ENCODE data around the gene SCNM1.
"Not testable (repeated sequence)": the region's sequence is repeated elsewhere in the genome, so short reads cannot be mapped to it uniquely, and the experiment has no call there.

Gene SCNM1

GRCh38 chr1:151146412-151147131 lies 19.4 kb upstream of the SCNM1 start, which contains the start of gene SEMA6C:
Gene SEMA6C, minus strand, starts transcription at chr1:151146631. Its CDS starts 4,010 bp downstream, at chr1:151142621.
- DNase-seq (ENCODE audit: low read depth in 2 of 2, low spot score in 1 of 2), result peak; percentile 66 to 77

- DNase-seq (ENCODE audit: low read depth in 2 of 2, low spot score in 1 of 2), result no peak
These were observed 18.8 kb upstream of the SCNM1 start for GRCh38 chr1:151147132-151147503.

DNA sequence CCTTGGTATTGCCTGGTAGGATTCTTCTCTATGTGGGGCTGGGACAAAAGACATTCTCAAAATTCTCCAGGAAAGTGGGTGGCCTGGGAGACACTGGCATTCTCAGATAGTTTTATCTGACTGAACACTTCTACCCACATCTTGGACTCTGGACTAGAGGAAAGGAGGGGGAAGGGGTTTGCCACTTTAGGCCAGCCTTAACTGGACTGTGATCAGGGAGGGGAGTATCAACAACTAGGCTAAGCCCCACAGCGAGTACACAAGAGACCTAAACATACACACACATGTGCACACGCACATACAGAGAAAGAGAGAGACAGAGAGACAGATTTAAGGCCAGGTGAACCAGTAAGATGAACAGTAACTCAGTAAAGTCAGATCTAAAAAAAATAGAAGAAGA lies 18.3 kb upstream of the SCNM1 start:
- no peak for DNase-seq (ENCODE audit: low read depth in 2 of 2, low spot score in 1 of 2)

- peak; percentile 56 to 60 for DNase-seq (ENCODE audit: low read depth in 2 of 2, low spot score in 1 of 2)
These were observed 9.5 kb upstream of the SCNM1 start, which contains the start of gene TNFAIP8L2 for GRCh38 chr1:151156515-151156819. Gene TNFAIP8L2, plus strand, starts transcription at chr1:151156649. Its CDS starts 2,049 bp downstream, at chr1:151158698.

- DNase-seq (ENCODE audit: low read depth in 2 of 2, low spot score in 1 of 2), result peak in 1 of 2 donors; percentile 34
These were observed 8.8 kb upstream of the SCNM1 start for GRCh38 chr1:151157067-151157531.

GRCh38 chr1:151158326-151158725 lies 7.6 kb upstream of the SCNM1 start:
- DNase-seq (ENCODE audit: low read depth in 2 of 2, low spot score in 1 of 2), result no peak

- no peak for DNase-seq (ENCODE audit: low read depth in 2 of 2, low spot score in 1 of 2)
These were observed 7.1 kb upstream of the SCNM1 start for GRCh38 chr1:151158751-151159251.

DNA sequence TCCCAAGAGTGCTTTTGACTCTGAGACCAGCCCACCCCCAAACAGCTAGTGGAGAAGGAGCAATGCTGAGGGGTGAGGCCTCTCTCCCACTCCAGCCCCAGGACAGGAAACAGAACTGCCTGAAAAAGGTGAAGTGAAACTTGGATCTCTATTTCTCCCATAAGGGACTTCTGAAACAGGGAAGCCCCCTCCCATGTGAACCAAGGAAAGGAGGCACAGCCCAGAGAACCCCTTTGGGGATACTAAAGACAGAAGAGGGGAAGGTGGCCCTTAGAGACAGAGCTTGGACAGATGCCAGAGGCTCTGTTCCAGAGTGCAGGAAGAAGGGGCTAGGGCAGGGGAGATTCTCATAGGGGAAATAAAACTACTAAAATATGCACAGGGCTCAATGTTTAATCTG lies 6.6 kb upstream of the SCNM1 start:
- no peak for DNase-seq (ENCODE audit: low read depth in 2 of 2, low spot score in 1 of 2)

GRCh38 chr1:151164732-151165280 lies 1.1 kb upstream of the SCNM1 start:
- DNase-seq (ENCODE audit: low read depth in 2 of 2, low spot score in 1 of 2), result no peak

DNA sequence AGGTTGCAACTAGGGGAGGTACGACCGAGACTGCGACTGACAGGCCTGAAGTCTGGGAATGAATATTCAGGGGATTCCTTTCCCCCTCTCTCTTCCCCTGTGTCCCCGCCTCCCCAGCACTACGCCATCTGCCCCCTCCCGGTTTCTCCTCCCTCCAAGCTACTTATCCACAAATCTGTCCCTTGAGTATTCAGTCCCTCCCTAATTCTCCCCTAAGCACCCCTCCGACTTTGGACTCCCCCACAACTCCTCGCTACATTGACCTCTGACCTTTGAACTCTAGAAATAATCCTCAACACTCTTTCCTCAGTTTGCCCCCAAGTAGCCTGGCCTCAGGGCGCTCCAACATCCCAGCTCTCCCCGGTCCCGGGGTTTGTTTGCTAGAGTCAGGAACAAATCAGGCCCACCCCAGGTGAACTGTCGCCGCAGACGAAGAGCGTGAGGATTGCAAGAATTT lies 635 bp upstream of the SCNM1 start:
- no peak for DNase-seq (ENCODE audit: low read depth in 2 of 2, low spot score in 1 of 2)

- DNase-seq (ENCODE audit: low read depth in 2 of 2, low spot score in 1 of 2), result no peak
These were observed 587 bp downstream of the SCNM1 start for GRCh38 chr1:151166505-151166956.

- no peak for DNase-seq (ENCODE audit: low read depth in 2 of 2, low spot score in 1 of 2)
These were observed 1.2 kb downstream of the SCNM1 start for GRCh38 chr1:151167116-151167515.

DNA sequence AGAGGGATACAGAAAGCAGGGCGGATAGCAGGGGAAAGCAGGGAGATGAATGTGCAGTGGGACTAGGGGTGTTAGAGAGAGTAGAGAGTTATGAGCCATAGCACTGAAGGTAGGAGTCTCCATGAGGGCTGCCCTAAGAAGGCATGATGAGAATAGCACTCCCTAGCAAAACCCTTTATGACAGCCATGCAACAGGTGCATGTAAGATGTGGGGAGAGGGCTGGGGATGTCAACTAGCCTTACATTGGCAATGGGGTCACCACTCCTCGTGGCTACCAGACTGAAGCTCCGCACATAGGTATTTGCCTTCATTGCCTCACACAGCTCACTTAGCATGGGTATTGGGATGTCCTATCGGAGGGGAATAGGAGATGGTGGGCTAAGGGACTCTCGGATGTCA lies 5.2 kb downstream of the SCNM1 start:
- no peak for DNase-seq (ENCODE audit: low read depth in 2 of 2, low spot score in 1 of 2)

DNA sequence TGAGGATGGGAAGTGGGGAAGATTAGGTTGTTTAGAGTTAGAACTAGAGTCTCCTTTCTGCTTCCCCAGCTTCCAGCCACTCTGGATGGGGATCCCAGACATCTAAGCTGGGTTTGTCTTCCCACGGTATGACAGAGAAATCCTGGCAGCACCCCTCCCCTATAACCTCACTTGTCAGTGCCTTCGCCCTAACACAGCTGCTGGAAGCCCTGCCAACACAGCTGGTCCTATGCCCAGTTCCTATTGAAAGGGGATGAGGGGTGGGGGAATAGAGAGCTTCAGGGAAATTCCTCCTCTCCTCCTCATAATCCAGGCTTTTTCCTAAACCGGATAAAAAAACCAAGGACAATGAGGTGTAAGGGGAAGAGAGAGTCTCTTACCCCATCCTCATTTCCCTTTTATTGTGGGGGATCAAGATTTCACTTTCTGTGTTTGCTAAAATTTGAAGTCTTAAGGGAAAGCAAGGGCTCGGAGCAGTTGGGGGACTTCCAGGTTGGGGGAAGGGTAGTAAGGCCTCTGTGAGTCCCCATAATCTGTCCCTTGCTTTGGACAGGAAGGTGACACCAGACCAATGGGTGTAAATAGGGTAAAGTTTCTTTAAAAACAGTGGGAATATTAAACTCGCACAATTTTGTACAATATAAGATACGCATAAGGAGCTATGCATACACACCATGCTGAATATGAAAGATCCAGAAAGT lies 9.2 kb downstream of the SCNM1 start:
- no peak for DNase-seq (ENCODE audit: low read depth in 2 of 2, low spot score in 1 of 2)

- no peak for DNase-seq (ENCODE audit: low read depth in 2 of 2, low spot score in 1 of 2)
These were observed 9.9 kb downstream of the SCNM1 start, which contains the start of gene TMOD4 for GRCh38 chr1:151175863-151176262. Gene TMOD4, minus strand, starts transcription at chr1:151175981. Its CDS starts 1,106 bp downstream, at chr1:151174875.

DNA sequence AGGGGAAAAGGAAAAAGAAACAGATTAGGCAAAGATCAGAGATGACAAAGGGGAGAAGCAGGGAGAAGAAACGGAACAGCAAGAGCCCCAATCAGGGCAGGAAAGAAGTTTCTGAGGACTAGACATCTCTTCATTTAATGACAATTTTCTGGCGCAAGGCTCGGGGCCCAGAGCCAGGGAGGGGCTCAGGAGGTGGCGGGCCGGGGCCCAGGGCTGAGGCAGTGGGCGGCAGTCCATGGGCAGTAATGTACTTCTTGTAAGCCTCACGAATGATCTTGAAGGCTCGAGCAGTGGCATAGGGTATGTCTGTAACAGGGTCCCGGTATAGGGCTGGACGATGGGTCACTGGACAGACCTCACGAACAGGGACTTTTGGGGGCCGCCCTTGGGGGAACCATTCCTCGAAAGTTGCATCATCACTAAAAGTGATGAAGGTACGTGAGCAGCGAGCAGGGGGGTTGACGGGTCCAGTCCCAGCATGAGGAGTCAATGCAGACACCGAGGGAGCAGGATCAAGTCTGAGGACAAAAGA lies 10.6 kb downstream of the SCNM1 start:
- no peak for DNase-seq (ENCODE audit: low read depth in 2 of 2, low spot score in 1 of 2)

GRCh38 chr1:151184211-151184610 lies 18.3 kb downstream of the SCNM1 start:
- DNase-seq (ENCODE audit: low read depth in 2 of 2, low spot score in 1 of 2), result no peak

DNA sequence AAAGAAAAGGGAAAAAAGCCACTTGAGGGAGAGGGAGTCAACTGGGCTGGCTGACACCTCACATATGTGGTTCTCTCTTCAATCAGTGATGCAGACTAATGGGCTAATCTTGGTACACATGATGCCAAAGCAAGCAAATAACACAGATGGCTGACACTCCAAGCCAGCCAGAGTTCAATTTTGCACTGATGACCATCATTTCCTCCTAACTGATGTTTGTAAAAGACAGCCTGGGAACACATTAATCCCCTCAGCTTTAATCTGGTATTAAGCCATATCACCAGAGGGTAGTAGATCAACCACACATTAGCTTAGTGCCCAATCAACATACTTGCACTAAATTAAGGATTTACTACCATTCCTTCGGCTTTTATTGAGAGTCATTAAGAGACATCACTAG lies 21.3 kb downstream of the SCNM1 start:
- DNase-seq (ENCODE audit: low read depth in 2 of 2, low spot score in 1 of 2), result no peak

GRCh38 chr1:151188667-151189066 lies 22.7 kb downstream of the SCNM1 start:
- DNase-seq (ENCODE audit: low read depth in 2 of 2, low spot score in 1 of 2), result not testable (repeated sequence)

DNA sequence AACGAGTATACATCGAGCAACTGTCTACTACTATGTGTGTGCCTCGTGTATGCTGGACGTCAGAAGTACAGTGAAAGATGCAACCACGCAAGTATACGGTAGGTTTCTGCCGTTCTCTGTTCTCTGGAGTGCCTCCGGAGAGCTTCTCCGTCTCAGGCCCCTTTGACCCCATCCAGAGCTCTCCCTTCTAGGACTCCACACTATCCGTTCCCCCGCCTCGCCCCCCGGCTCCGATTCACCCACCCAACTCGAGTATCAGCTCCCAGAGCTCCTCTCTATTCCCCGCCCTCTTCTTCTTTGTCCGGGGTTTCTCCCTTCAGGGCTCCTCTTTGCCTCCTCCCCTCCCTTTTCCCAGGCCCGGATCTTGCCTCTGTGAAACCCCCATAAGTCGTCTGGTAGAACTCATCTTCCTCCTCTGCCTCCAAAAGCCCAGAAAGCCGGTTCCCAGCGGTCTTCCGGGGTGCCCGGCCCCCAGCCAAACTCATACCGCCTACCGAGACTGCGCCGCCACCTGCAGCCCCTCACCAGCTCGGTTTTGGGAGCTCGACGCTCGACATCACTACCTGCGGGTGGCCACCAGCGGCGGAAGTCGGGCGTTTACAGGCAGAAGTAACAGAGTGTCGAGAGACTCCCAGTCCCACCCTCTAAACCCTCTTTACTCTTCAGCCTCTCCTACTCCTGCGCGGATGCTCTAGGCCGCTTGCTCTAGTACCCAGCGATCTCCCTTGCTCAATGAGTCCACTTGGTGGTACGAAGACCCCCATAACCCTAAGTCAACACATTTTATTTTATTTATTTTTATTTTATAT lies 23.9 kb downstream of the SCNM1 start, which contains the start of gene VPS72:
Gene VPS72, minus strand, starts transcription at position 561 of the 809 bp plus-strand sequence. Its CDS starts 76 bp downstream, at position 485.
- DNase-seq (ENCODE audit: low read depth in 2 of 2, low spot score in 1 of 2), result peak; percentile 56 to 69

Measured in stimulated activated CD8-positive, alpha-beta memory T cell treated with anti-CD3 and anti-CD28 coated beads, Interleukin-4, amount 100 ng/mL, for 1 hour (primary cell).